HTR-8/SVneo (cell line): ENCODE data around the gene CD46.

Experiments
- DNase-seq: peaks from one replicate; pipeline ENCODE4 v3.0.0; 2011; ENCODE audit warnings: low spot score, mixed read lengths; ENCODE audit not compliant: insufficient read length
- FAIRE-seq: peaks from 2 replicates; lab custom pipeline; 2011; peaks lifted over from hg19 to GRCh38; lab: Jason Lieb, UNC

The CD46 gene

DNA sequence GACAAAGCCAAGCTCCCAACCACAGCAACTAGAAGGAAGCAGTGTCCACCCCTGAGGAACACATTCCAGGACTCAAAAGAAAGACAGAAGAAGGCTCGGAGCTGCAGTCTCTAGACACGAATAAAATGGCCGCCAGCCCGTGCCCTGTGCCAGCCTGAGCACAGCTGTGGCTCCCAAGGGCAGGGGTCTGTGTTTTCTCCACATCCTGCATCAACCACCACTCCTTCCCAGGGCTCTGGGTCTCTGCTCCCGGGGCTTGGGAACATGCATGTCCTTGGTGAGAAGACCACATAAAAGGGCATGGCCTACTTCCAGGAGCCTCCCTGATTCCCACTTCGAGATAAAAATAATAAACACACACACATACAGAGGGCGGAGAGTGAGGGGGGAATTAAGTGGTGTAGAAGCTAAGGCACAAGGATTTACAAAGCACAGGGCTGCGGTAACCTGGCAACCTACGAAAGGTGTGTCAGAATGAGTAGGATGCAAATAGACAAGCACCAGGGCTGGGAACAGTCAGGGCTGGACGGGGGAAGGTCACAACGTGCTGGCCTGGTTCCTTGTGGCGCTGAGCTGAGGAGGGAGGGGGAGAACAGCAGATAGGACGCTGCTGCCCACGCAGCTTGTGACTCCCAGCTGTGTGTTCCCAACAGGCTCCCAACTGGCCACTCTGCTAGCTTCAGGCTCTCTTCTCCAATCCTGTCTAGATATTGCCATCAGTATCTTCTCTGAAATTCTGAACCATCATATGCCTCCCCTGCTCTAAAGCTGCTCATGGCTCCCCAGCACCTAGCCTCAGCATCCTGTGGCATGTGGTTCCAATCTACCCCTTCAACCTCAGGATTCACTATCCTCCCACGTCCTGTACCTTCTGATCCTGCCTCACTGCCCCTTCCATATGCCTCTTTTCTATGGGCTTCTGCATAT, 86.6 kb downstream of the CD46 start:
- FAIRE-seq (no peak), DNase-seq (no peak)

- DNase-seq (no peak), FAIRE-seq (no peak)
These were observed 87.2 kb downstream of the CD46 start for GRCh38 chr1:207839083-207839413.

GRCh38 chr1:207840380-207840779, 88.5 kb downstream of the CD46 start:
- DNase-seq (no peak), FAIRE-seq (no peak)

DNA sequence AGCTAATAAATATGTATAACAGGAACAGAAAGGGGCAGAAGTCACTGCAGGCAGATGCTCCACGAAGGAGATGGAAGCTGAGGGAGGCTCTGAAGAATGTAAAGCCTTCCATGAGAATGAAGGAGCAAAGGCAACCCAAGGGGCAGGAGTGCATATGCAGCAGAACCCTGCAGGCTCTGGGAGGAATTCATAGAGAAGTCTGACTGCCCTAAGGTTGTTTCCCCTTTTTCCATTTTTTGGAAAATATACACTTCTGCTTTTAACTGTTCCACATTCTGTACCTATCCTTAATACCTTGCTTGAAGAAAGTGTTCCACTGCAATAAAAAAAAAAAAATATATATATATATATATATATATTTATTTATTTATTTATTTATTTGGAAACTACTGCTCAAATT, 89.4 kb downstream of the CD46 start:
- DNase-seq (no peak), FAIRE-seq (no peak)

DNA sequence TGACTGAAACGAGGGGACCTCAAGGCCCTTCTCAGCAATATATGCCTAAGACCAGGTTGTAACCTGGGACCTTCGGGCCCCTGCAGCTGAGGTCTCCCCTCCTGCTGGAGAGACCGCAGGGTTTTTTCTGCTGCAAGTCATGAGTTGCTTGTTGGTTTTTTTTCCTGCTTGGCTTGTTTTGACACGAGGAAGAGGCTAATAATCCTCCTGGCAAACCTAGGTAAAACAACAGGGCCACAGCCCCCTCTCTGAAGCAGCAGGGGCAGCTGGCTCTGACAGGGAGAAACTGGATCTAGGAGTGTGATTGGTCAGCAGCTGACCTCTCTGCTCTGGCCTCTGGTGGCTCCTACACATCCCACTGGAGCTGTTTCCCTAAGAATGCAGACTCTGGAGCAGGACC, 90.0 kb downstream of the CD46 start:
- no peak for FAIRE-seq

DNA sequence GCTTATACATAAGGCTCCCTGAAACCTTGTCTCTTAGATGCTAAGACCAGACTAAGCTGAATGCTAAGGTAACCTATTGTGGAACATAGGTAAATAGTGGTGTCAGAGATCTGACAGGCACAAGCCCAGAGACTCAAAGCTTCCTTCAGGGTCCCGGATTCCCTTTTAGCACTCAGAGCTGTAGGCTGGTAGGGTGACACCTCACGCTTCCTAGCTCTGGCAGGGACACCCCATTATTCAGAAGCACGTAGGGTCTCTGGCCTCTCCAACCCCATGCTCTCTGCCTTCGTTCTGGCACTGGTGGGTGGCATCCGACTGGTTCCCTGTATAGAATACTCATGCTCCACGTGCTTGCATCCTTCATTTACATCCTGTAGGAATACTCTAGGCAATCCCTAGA, 90.7 kb downstream of the CD46 start:
- DNase-seq: no peak
- FAIRE-seq: no peak

More for the DNA sequence above, 90.0 kb downstream of the CD46 start:
- DNase-seq: no peak

DNA sequence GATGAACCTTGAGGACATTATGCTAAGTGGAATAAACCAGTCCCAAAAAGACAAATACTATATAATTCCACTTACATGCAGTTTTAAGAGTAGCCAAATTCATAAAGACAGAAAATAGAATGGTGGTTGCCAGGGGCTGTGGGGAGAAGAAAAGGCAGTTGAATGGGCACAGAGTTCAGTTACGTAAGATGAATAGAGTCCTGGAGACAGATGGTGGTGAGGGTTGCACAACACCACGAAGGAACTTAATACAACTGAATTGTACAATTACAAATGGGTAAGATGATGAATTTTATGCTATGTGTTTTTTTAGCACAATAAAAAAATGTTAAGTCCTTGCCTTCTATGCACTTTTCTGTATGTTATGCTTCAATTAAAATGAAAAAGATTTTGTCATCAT, 92.5 kb downstream of the CD46 start:
- FAIRE-seq (no peak), DNase-seq (no peak)
